GM12878 (cell line): ENCODE data around the gene CDKN2AIPNL.

Source experiments
- BRCA1 ChIP-seq: IDR thresholded peaks from 2 replicates; pipeline ENCODE4 v1.6.1; 2011; ENCODE audit warnings: low read depth, low read length, improper control_type of control experiment
- CBX3 ChIP-seq: fragments of 200-600 bp; sonication (generic); IDR thresholded peaks from 2 replicates; pipeline ENCODE4 v1.6.1; 2016; ENCODE audit warnings: low read depth, borderline replicate concordance
- CREB1 ChIP-seq: IDR thresholded peaks from 2 replicates; pipeline ENCODE4 v1.6.1; 2012; ENCODE audit warnings: low read depth, mild to moderate bottlenecking, inconsistent platforms
- ETV6 ChIP-seq, 2 experiments: fragments of 450-650 bp in 1 of 2; IDR thresholded peaks in 1 of 2; conservative IDR thresholded peaks in 1 of 2; 2 replicates each; pipeline ENCODE4 v1.6.1; 2014; ENCODE audit warnings: antibody characterized with exemption in 1 of 2, borderline replicate concordance in 1 of 2, low read depth in 1 of 2, mild to moderate bottlenecking in 1 of 2, moderate library complexity in 1 of 2
- EZH2 ChIP-seq: IDR thresholded peaks from 2 replicates; pipeline ENCODE4 v1.6.1; 2012; ENCODE audit warnings: low read depth, mild to moderate bottlenecking, control low read depth, inconsistent platforms, low read length, borderline replicate concordance; ENCODE audit not compliant: control insufficient read depth
- MEF2B ChIP-seq: fragments of 450-650 bp; IDR thresholded peaks from 2 replicates; pipeline ENCODE4 v1.6.1; 2018; ENCODE audit warnings: mild to moderate bottlenecking, moderate library complexity; ENCODE audit not compliant: partially characterized antibody, poor library complexity, severe bottlenecking
- POLR2A ChIP-seq: IDR thresholded peaks from 2 replicates; pipeline ENCODE4 v1.6.1; 2011; ENCODE audit warnings: low read depth, mild to moderate bottlenecking, low read length
- POLR2AphosphoS2 ChIP-seq: IDR thresholded peaks from 2 replicates; pipeline ENCODE4 v1.6.1; 2011; ENCODE audit warnings: low read depth, mild to moderate bottlenecking, low read length, improper control_type of control experiment, moderate library complexity
- SUPT20H ChIP-seq: IDR thresholded peaks from 2 replicates; pipeline ENCODE4 v1.6.1; 2011; ENCODE audit warnings: low read depth, mild to moderate bottlenecking, low read length, moderate library complexity, borderline replicate concordance; ENCODE audit not compliant: control insufficient read depth
- ZNF24 ChIP-seq: fragments of 450-650 bp; IDR thresholded peaks from 2 replicates; pipeline ENCODE4 v1.6.1; 2017; ENCODE audit warnings: antibody characterized with exemption, mild to moderate bottlenecking
- TF ChIP-seq, protein P1 (sequence below): fragments of 450-650 bp; IDR thresholded peaks from 2 replicates; pipeline ENCODE4 v1.6.1; 2017; ENCODE audit warnings: antibody characterized with exemption, mild to moderate bottlenecking, moderate library complexity
- TF ChIP-seq, protein P2 (sequence below), 3 experiments: IDR thresholded peaks in 2 of 3; conservative IDR thresholded peaks in 1 of 3; 2 replicates each; pipeline ENCODE4 v1.5.1; 2011; ENCODE audit warnings: low read depth in 3 of 3, low read length in 3 of 3, mild to moderate bottlenecking in 3 of 3, control low read depth in 2 of 3, moderate library complexity in 2 of 3, inconsistent platforms in 1 of 3, mixed read lengths in 1 of 3; ENCODE audit not compliant: control insufficient read depth in 2 of 3, insufficient read depth in 1 of 3; ENCODE audit errors: extremely low read depth in 1 of 3

DNA sequence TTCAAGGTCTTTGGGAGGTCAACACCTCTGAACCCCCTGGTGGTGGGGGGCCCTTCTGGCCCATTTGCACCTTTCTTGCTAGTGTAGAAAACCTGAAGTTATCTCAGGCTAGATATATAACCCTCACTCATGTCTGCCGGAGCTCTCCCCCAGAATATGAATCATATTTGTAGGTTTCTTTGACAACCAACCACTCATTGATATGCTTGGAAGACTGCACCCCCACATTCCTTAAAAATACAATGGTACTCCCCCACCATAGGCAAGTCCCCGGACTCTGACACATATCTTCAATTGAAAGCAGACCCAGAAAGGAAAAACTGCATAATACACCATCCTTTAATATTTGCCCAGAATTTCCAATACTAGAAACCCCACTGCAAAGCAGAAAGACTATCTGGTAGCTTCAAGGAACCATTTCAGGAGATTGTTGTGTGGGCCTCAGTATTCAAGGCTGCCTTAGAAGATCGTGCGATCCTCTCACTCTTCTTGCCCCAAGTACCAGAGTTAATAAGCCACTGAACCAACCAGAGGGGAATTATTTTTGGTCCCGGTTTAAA, 41.3 kb downstream of the CDKN2AIPNL start:
- TF ChIP-seq CREB1 (no peak), MEF2B (no peak), CBX3 (no peak), POLR2A (no peak), ETV6 (conservative IDR thresholded peaks at IDR 0.05 in 1 of 2, IDR thresholded peaks at IDR 0.05 in 1 of 2; ENCODE audit: borderline replicate concordance in 1 of 2, low read depth in 1 of 2) (no peak), BRCA1 (no peak), POLR2AphosphoS2 (no peak), ZNF24 (no peak), EZH2 (no peak), SUPT20H (no peak)
- TF ChIP-seq, protein P1, sequence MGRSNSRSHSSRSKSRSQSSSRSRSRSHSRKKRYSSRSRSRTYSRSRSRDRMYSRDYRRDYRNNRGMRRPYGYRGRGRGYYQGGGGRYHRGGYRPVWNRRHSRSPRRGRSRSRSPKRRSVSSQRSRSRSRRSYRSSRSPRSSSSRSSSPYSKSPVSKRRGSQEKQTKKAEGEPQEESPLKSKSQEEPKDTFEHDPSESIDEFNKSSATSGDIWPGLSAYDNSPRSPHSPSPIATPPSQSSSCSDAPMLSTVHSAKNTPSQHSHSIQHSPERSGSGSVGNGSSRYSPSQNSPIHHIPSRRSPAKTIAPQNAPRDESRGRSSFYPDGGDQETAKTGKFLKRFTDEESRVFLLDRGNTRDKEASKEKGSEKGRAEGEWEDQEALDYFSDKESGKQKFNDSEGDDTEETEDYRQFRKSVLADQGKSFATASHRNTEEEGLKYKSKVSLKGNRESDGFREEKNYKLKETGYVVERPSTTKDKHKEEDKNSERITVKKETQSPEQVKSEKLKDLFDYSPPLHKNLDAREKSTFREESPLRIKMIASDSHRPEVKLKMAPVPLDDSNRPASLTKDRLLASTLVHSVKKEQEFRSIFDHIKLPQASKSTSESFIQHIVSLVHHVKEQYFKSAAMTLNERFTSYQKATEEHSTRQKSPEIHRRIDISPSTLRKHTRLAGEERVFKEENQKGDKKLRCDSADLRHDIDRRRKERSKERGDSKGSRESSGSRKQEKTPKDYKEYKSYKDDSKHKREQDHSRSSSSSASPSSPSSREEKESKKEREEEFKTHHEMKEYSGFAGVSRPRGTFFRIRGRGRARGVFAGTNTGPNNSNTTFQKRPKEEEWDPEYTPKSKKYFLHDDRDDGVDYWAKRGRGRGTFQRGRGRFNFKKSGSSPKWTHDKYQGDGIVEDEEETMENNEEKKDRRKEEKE, result no peak
- TF ChIP-seq, protein P2, sequence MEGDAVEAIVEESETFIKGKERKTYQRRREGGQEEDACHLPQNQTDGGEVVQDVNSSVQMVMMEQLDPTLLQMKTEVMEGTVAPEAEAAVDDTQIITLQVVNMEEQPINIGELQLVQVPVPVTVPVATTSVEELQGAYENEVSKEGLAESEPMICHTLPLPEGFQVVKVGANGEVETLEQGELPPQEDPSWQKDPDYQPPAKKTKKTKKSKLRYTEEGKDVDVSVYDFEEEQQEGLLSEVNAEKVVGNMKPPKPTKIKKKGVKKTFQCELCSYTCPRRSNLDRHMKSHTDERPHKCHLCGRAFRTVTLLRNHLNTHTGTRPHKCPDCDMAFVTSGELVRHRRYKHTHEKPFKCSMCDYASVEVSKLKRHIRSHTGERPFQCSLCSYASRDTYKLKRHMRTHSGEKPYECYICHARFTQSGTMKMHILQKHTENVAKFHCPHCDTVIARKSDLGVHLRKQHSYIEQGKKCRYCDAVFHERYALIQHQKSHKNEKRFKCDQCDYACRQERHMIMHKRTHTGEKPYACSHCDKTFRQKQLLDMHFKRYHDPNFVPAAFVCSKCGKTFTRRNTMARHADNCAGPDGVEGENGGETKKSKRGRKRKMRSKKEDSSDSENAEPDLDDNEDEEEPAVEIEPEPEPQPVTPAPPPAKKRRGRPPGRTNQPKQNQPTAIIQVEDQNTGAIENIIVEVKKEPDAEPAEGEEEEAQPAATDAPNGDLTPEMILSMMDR (IDR thresholded peaks at IDR 0.05 in 2 of 3, conservative IDR thresholded peaks at IDR 0.05 in 1 of 3; ENCODE audit: control insufficient read depth in 2 of 3, extremely low read depth in 1 of 3, insufficient read depth in 1 of 3, low read depth in 3 of 3, low read length in 3 of 3), result no peak
